Glomerular visceral epithelial cell (primary cell): ENCODE data around the gene DNAH2.

ENCODE experiments used
- DNase-seq: peaks from one replicate; pipeline ENCODE4 v3.0.0-alpha.2; 2016; ENCODE audit errors: extremely low spot score

DNAH2 gene

DNA sequence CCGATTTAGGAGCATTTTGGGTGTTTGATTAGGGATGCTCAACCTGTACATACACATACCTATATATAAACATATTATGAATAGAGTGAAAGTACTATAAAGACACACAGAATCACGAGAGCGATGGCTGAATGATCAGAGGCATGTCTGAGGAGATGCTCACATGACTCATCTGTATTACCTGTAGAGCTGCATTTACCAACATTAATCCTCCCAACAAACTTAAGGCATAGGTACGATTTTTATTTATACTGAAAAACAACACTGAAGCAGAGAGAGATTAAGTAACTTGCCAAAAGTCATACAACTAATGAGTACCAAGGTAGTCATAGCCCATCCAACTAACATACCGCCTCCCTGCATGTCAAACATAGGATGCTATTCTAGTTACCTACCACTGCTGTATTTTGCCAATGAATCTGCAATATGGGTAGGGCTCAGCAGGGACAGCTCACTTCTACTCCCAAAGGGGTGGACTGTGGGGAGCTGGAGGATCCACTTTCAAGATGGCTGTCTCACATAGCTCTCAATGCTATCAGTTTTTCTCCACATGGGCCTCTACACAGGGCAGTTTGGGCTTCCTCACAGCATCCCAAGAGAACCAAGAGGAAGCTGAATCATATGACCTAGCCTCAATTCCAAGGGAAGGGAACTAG is 147.6 kb downstream of the DNAH2 start:
- DNase-seq = no peak

- DNase-seq = no peak
Measured at GRCh38 chr17:7867881-7868329, 150.4 kb downstream of the DNAH2 start.

GRCh38 chr17:7873051-7873450 is 155.5 kb downstream of the DNAH2 start:
- no peak for DNase-seq

DNA sequence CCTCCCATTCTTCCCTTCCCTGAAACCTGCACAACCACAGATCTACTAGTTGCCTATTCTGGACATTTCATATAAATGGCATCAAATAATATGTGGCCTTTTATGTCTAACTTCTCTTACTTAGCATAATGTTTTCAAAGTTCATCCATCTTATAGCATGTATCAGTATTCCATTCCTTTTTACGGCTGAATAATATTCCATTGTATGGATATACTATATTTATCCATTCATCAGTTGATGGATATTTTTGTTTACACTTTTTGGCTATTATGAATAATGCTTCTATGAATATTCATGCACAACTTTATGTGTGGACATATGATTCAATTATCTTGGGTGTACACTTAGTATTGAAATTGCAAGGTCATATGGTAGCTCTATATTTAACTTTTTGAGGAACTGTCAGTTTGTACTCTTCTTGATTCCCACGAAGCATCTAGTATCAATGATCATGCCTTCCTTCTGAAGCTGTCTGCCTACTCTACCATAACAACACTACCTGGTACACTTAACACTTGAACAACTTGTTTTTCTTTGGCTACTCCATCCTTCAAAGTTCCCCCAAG is 158.3 kb downstream of the DNAH2 start:
- DNase-seq = no peak

GRCh38 chr17:7878234-7878633 is 160.7 kb downstream of the DNAH2 start:
- no peak for DNase-seq

DNA sequence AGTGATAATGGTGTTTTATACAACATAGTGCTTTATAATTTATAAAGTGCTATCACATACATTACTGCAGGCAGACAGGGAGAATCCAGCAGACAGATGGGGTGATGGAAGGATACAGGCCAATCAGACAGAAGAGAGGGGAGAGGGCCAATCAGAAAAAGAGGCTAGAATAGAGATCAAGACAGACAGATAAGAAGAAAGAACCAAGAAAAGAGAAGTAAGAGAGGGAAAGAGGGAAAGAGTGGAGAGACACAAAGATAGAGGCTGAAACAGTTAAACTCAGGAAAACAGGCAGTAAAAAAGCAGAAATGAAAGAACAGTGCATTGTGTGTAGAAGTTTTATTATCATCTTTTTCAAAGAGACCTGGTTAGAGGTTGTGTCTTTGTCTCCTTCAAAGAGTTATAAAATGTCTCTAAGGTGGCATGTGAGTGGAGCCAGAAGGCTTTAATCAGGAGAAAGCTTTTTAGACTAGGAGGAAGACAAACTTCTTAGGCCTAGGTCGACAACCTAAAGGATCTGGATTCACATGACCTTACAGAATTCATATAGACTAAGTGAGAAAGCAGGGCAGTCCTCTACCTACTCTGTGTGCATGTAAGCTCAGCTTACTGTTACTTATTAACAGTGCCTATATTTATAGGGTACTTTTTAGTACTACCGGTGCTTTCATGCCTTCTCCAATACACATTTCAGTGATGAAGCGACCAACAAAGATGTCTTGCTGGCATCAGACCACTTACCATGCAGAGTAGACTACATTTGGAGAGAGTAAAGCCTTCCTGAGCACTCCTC is 162.7 kb downstream of the DNAH2 start:
- no peak for DNase-seq

GRCh38 chr17:7881276-7882054 is 163.9 kb downstream of the DNAH2 start:
- DNase-seq = no peak

- DNase-seq = no peak
Measured at GRCh38 chr17:7882068-7882467, 164.5 kb downstream of the DNAH2 start.

GRCh38 chr17:7882629-7883028 is 165.1 kb downstream of the DNAH2 start:
- DNase-seq = no peak
